ENCODE measurements around the gene FOXB1. TPM values are rescaled to one million over a fixed set of nuclear protein-coding genes. Genes with fewer than 3 reads are reported as not detected.

FOXB1 gene
- total RNA-seq, 1 donor from 2014 or later = 0.71 TPM

- DNase-seq (ENCODE audit: low read depth) = no peak
- Histone ChIP-seq H3K27me3 (ENCODE audit: control insufficient read depth, insufficient read depth, low read length) (peaks cover 88% of the 10 kb centered on the region), H3K4me3 (ENCODE audit: low read depth, low read length) (no peak overlapping the region), H3K36me3 (ENCODE audit: control insufficient read depth, insufficient read depth, low read length) (no peaks in the 10 kb centered on the region)
- TF ChIP-seq CTCF (IDR thresholded peaks at IDR 0.05; ENCODE audit: insufficient read depth, low read length, poor library complexity, severe bottlenecking) = no peak
Observed at GRCh38 chr15:59996298-59997041, 7.6 kb upstream of the FOXB1 start.

GRCh38 chr15:59997070-59997701, 6.9 kb upstream of the FOXB1 start:
- no peaks in the 10 kb centered on the region for H3K36me3 ChIP-seq (ENCODE audit: control insufficient read depth, insufficient read depth, low read length)
- TF ChIP-seq CTCF (IDR thresholded peaks at IDR 0.05; ENCODE audit: insufficient read depth, low read length, poor library complexity, severe bottlenecking) = no peak
- DNase-seq (ENCODE audit: low read depth) = no peak
- peaks cover 95% of the 10 kb centered on the region for H3K27me3 ChIP-seq (ENCODE audit: control insufficient read depth, insufficient read depth, low read length)
- H3K4me3 ChIP-seq (ENCODE audit: low read depth, low read length) = no peak overlapping the region

GRCh38 chr15:59998305-59998949, 5.7 kb upstream of the FOXB1 start:
- peaks cover 95% of the 10 kb centered on the region for H3K27me3 ChIP-seq (ENCODE audit: control insufficient read depth, insufficient read depth, low read length)
- no peak for DNase-seq (ENCODE audit: low read depth)
- H3K36me3 ChIP-seq (ENCODE audit: control insufficient read depth, insufficient read depth, low read length) = no peaks in the 10 kb centered on the region
- no peak overlapping the region for H3K4me3 ChIP-seq (ENCODE audit: low read depth, low read length)
- no peak for TF ChIP-seq CTCF (IDR thresholded peaks at IDR 0.05; ENCODE audit: insufficient read depth, low read length, poor library complexity, severe bottlenecking)

- TF ChIP-seq CTCF (IDR thresholded peaks at IDR 0.05; ENCODE audit: insufficient read depth, low read length, poor library complexity, severe bottlenecking) = no peak
- Histone ChIP-seq H3K4me3 (ENCODE audit: low read depth, low read length) (no peak overlapping the region), H3K27me3 (ENCODE audit: control insufficient read depth, insufficient read depth, low read length) (peaks cover 95% of the 10 kb centered on the region), H3K36me3 (ENCODE audit: control insufficient read depth, insufficient read depth, low read length) (no peaks in the 10 kb centered on the region)
- no peak for DNase-seq (ENCODE audit: low read depth)
Observed at GRCh38 chr15:59998950-59999611, 5.0 kb upstream of the FOXB1 start.

GRCh38 chr15:59999612-60000112, 4.4 kb upstream of the FOXB1 start:
- no peak for DNase-seq (ENCODE audit: low read depth)
- H3K27me3 ChIP-seq (ENCODE audit: control insufficient read depth, insufficient read depth, low read length) = peaks cover 95% of the 10 kb centered on the region
- no peaks in the 10 kb centered on the region for H3K36me3 ChIP-seq (ENCODE audit: control insufficient read depth, insufficient read depth, low read length)
- TF ChIP-seq CTCF (IDR thresholded peaks at IDR 0.05; ENCODE audit: insufficient read depth, low read length, poor library complexity, severe bottlenecking) = no peak
- H3K4me3 ChIP-seq (ENCODE audit: low read depth, low read length) = no peak overlapping the region

Data from kidney epithelial cell (primary cell).